ENCODE data around the gene C1orf21. TPM values are rescaled to one million over a fixed set of nuclear protein-coding genes. Genes with fewer than 3 reads are reported as not detected.

C1orf21 gene
- polyA plus RNA-seq, 1 experiment: 4.3 TPM

- ChIA-PET POLR2A (no interaction called here), CTCF (no interaction called here)
- Histone ChIP-seq H3K27me3 (ENCODE audit: control insufficient read depth, insufficient read depth, low read length) (peaks cover 1% of the 10 kb centered on the region; the same call in 1 of the 2 replicates), H3K36me3 (ENCODE audit: control insufficient read depth, insufficient read depth, low read length) (no peaks in the 10 kb centered on the region), H3K4me3 (ENCODE audit: low read depth, low read length) (no peak overlapping the region)
- TF ChIP-seq CTCF (IDR thresholded peaks at IDR 0.05; ENCODE audit: insufficient read depth, low read depth, low read length): no peak
- DNase-seq (ENCODE audit: low read depth): no peak
Observed at GRCh38 chr1:184639205-184639604, 252.4 kb downstream of the C1orf21 start.

- CTCF ChIA-PET: interaction anchor here (0.5 kb wide), 1 partner anchor 83 kb away, joined by 3 read pairs; no protein-coding TSS in a partner anchor
- Histone ChIP-seq H3K4me3 (ENCODE audit: low read depth, low read length) (no peak overlapping the region), H3K36me3 (ENCODE audit: control insufficient read depth, insufficient read depth, low read length) (no peaks in the 10 kb centered on the region), H3K27me3 (ENCODE audit: control insufficient read depth, insufficient read depth, low read length) (peaks cover 1% of the 10 kb centered on the region; the same call in 1 of the 2 replicates)
- no peak for DNase-seq (ENCODE audit: low read depth)
- POLR2A ChIA-PET: no interaction called here
- no peak for TF ChIP-seq CTCF (IDR thresholded peaks at IDR 0.05; ENCODE audit: insufficient read depth, low read depth, low read length)
Observed at GRCh38 chr1:184640505-184640904, 253.7 kb downstream of the C1orf21 start.

GRCh38 chr1:184641894-184642293 is 255.1 kb downstream of the C1orf21 start:
- Histone ChIP-seq H3K27me3 (ENCODE audit: control insufficient read depth, insufficient read depth, low read length) (peaks cover 1% of the 10 kb centered on the region), H3K36me3 (ENCODE audit: control insufficient read depth, insufficient read depth, low read length) (no peaks in the 10 kb centered on the region), H3K4me3 (ENCODE audit: low read depth, low read length) (no peak overlapping the region)
- POLR2A ChIA-PET: no interaction called here
- CTCF ChIA-PET: interaction anchor here (0.6 to 1.6 kb wide), 2 partner anchors 22 to 116 kb away, joined by 3 to 7 read pairs; no protein-coding TSS in a partner anchor
- TF ChIP-seq CTCF (IDR thresholded peaks at IDR 0.05; ENCODE audit: insufficient read depth, low read depth, low read length): no peak
- no peak for DNase-seq (ENCODE audit: low read depth)

- TF ChIP-seq CTCF (IDR thresholded peaks at IDR 0.05; ENCODE audit: insufficient read depth, low read depth, low read length): no peak
- ChIA-PET POLR2A (no interaction called here), CTCF (interaction anchor here (1.3 to 1.6 kb wide), 2 partner anchors 10 to 20 kb away, joined by 3 read pairs; no protein-coding TSS in a partner anchor)
- no peak overlapping the region for H3K4me3 ChIP-seq (ENCODE audit: low read depth, low read length)
- no peaks in the 10 kb centered on the region for H3K36me3 ChIP-seq (ENCODE audit: control insufficient read depth, insufficient read depth, low read length)
- H3K27me3 ChIP-seq (ENCODE audit: control insufficient read depth, insufficient read depth, low read length): peaks cover 1% of the 10 kb centered on the region
- no peak for DNase-seq (ENCODE audit: low read depth)
Observed at GRCh38 chr1:184643661-184644060, 256.8 kb downstream of the C1orf21 start.

GRCh38 chr1:184644771-184645170 is 257.9 kb downstream of the C1orf21 start:
- ChIA-PET CTCF (interaction anchor here (1.3 to 1.6 kb wide), 2 partner anchors 11 to 19 kb away, joined by 3 read pairs; no protein-coding TSS in a partner anchor), POLR2A (no interaction called here)
- Histone ChIP-seq H3K36me3 (ENCODE audit: control insufficient read depth, insufficient read depth, low read length) (no peaks in the 10 kb centered on the region), H3K27me3 (ENCODE audit: control insufficient read depth, insufficient read depth, low read length) (peaks cover 1% of the 10 kb centered on the region), H3K4me3 (ENCODE audit: low read depth, low read length) (no peak overlapping the region)
- TF ChIP-seq CTCF (IDR thresholded peaks at IDR 0.05; ENCODE audit: insufficient read depth, low read depth, low read length): no peak
- DNase-seq (ENCODE audit: low read depth): no peak

Data from BJ (cell line).